KMS-11 (cell line): ENCODE data around the gene LHFPL3.

ENCODE experiments used
- H2AFZ ChIP-seq: fragments of 200-600 bp; sonication (generic); 2 replicates; pipeline ENCODE4 v1.6.1; 2016; ENCODE audit warnings: antibody characterized with exemption, mixed run types, low read depth
- H3K27ac ChIP-seq: fragments of 200-600 bp; sonication (generic); 2 replicates; pipeline ENCODE4 v1.6.1; 2016; ENCODE audit warnings: mild to moderate bottlenecking, mixed run types
- H3K27me3 ChIP-seq: fragments of 200-600 bp; sonication (generic); 2 replicates; pipeline ENCODE4 v1.6.1; 2017; ENCODE audit warnings: mild to moderate bottlenecking, low read depth, mixed run types, moderate library complexity; ENCODE audit not compliant: insufficient read depth
- H3K36me3 ChIP-seq: fragments of 200-600 bp; sonication (generic); 2 replicates; pipeline ENCODE4 v1.6.1; 2017; ENCODE audit warnings: mild to moderate bottlenecking, mixed run types; ENCODE audit not compliant: insufficient read depth
- H3K4me1 ChIP-seq: fragments of 200-600 bp; sonication (generic); 2 replicates; pipeline ENCODE4 v1.6.1; 2016; ENCODE audit warnings: mild to moderate bottlenecking, low read depth, mixed run types; ENCODE audit not compliant: poor library complexity, severe bottlenecking
- H3K4me2 ChIP-seq: fragments of 200-600 bp; sonication (generic); 2 replicates; pipeline ENCODE4 v1.7.0; 2016; ENCODE audit warnings: mild to moderate bottlenecking, mixed run types
- H3K4me3 ChIP-seq: fragments of 200-600 bp; sonication (generic); IDR thresholded peaks from 2 replicates; pipeline ENCODE4 v1.6.1; 2017; ENCODE audit warnings: low read depth, low read length, mixed read lengths; ENCODE audit not compliant: insufficient read depth
- H3K79me2 ChIP-seq: fragments of 200-600 bp; sonication (generic); 2 replicates; pipeline ENCODE4 v1.6.1; 2016; ENCODE audit warnings: low read depth, mixed run types; ENCODE audit not compliant: insufficient read depth
- H3K9ac ChIP-seq: fragments of 200-600 bp; sonication (generic); 2 replicates; pipeline ENCODE4 v1.6.1; 2016; ENCODE audit warnings: mild to moderate bottlenecking, mixed run types
- H4K20me1 ChIP-seq: fragments of 200-600 bp; sonication (generic); 2 replicates; pipeline ENCODE4 v1.6.1; 2016; ENCODE audit warnings: mild to moderate bottlenecking, mixed run types; ENCODE audit not compliant: insufficient read depth
- CTCF ChIP-seq: fragments of 200-600 bp; sonication (generic); conservative IDR thresholded peaks from 2 replicates; pipeline ENCODE4 v1.6.1; 2017; ENCODE audit warnings: low read depth, mild to moderate bottlenecking, antibody characterized with exemption, low read length, moderate library complexity, mixed read lengths

The LHFPL3 gene

GRCh38 chr7:104328970-104329825 lies 795 bp downstream of the LHFPL3 start:
- Histone ChIP-seq H3K9ac (no peak overlapping the region), H3K4me3 (no peak overlapping the region)

GRCh38 chr7:104341546-104341945 lies 13.1 kb downstream of the LHFPL3 start:
- Histone ChIP-seq H2AFZ (no peak overlapping the region), H3K27me3 (no peaks in the 10 kb centered on the region), H3K4me2 (no peak overlapping the region), H4K20me1 (no peaks in the 10 kb centered on the region), H3K79me2 (no peaks in the 10 kb centered on the region), H3K27ac (no peak overlapping the region), H3K9ac (no peak overlapping the region), H3K4me1 (no peaks in the 10 kb centered on the region), H3K4me3 (no peak overlapping the region), H3K36me3 (no peaks in the 10 kb centered on the region)
- no peak for TF ChIP-seq CTCF

More at GRCh38 chr7:104328970-104329825, 795 bp downstream of the LHFPL3 start:
- Histone ChIP-seq H2AFZ (no peak overlapping the region), H3K4me2 (no peak overlapping the region), H3K27ac (no peak overlapping the region), H3K4me1 (no peaks in the 10 kb centered on the region), H3K36me3 (no peaks in the 10 kb centered on the region), H3K79me2 (no peaks in the 10 kb centered on the region), H3K27me3 (no peaks in the 10 kb centered on the region), H4K20me1 (no peaks in the 10 kb centered on the region)
- no peak for TF ChIP-seq CTCF

GRCh38 chr7:104352736-104353135 lies 24.3 kb downstream of the LHFPL3 start:
- Histone ChIP-seq H3K36me3 (no peaks in the 10 kb centered on the region), H3K79me2 (no peaks in the 10 kb centered on the region), H3K4me2 (no peak overlapping the region), H3K4me3 (no peak overlapping the region), H3K27ac (no peak overlapping the region), H3K9ac (no peak overlapping the region), H3K4me1 (no peaks in the 10 kb centered on the region), H3K27me3 (no peaks in the 10 kb centered on the region), H4K20me1 (no peaks in the 10 kb centered on the region), H2AFZ (no peak overlapping the region)
- no peak for TF ChIP-seq CTCF

GRCh38 chr7:104357166-104357565 lies 28.8 kb downstream of the LHFPL3 start:
- TF ChIP-seq CTCF: no peak

More at GRCh38 chr7:104357166-104357565, 28.8 kb downstream of the LHFPL3 start:
- Histone ChIP-seq H4K20me1 (no peaks in the 10 kb centered on the region), H3K36me3 (no peaks in the 10 kb centered on the region), H2AFZ (no peak overlapping the region), H3K79me2 (no peaks in the 10 kb centered on the region), H3K4me3 (no peak overlapping the region), H3K27ac (no peak overlapping the region), H3K4me1 (no peaks in the 10 kb centered on the region), H3K9ac (no peak overlapping the region), H3K27me3 (no peaks in the 10 kb centered on the region), H3K4me2 (no peak overlapping the region)
